NCI-H2171 treated with DMSO at 0.1 percent for 48 hours (cell line): ENCODE results near the gene PRTN3.
"Not testable (repeated sequence)": the region's sequence is repeated elsewhere in the genome, so short reads cannot be mapped to it uniquely, and the experiment has no call there.

Experiments used
- DNase-seq: peaks from one replicate; lab custom pipeline; 2025; lab: John Stamatoyannopoulos, UW

Gene PRTN3

GRCh38 chr19:882871-883497 is 42.2 kb downstream of the PRTN3 start:
- no peak for DNase-seq

- DNase-seq, result peak; percentile 36
These were observed 42.9 kb downstream of the PRTN3 start for GRCh38 chr19:883661-884211.

- no peak for DNase-seq
These were observed 43.8 kb downstream of the PRTN3 start for GRCh38 chr19:884420-885211.

GRCh38 chr19:885536-886224 is 44.9 kb downstream of the PRTN3 start:
- DNase-seq, result no peak

- no peak for DNase-seq
These were observed 46.3 kb downstream of the PRTN3 start for GRCh38 chr19:887072-887471.

- no peak for DNase-seq
These were observed 46.8 kb downstream of the PRTN3 start for GRCh38 chr19:887599-887998.

GRCh38 chr19:888581-889385 is 48.0 kb downstream of the PRTN3 start:
- DNase-seq, result no peak

GRCh38 chr19:889662-890295 is 49.0 kb downstream of the PRTN3 start:
- no peak for DNase-seq

- DNase-seq, result no peak
These were observed 50.0 kb downstream of the PRTN3 start for GRCh38 chr19:890831-891230.

GRCh38 chr19:891421-892200 is 50.8 kb downstream of the PRTN3 start:
- not testable (repeated sequence) for DNase-seq

- no peak for DNase-seq
These were observed 51.6 kb downstream of the PRTN3 start for GRCh38 chr19:892243-892893.

GRCh38 chr19:892894-893689 is 52.3 kb downstream of the PRTN3 start, which contains the start of the genes MED16 and RNU6-9:
MED16 (minus strand) TSS chr19:893187; CDS start chr19:891131, 2,056 bp downstream.
RNU6-9 (plus strand) TSS chr19:893484.
- peak; percentile 94 for DNase-seq

GRCh38 chr19:896434-896833 is 55.6 kb downstream of the PRTN3 start:
- no peak for DNase-seq

- no peak for DNase-seq
These were observed 56.2 kb downstream of the PRTN3 start for GRCh38 chr19:896999-897398.

GRCh38 chr19:897442-898039 is 56.7 kb downstream of the PRTN3 start:
- DNase-seq, result no peak
